ENCODE results near the gene TAAR2. TPM values are rescaled to one million over a fixed set of nuclear protein-coding genes. Genes with fewer than 3 reads are reported as not detected.

TAAR2 gene
- total RNA-seq, 1 experiment from 2014 or later, result not detected

Other genes with a start within 250 kb of the TAAR2 start
- gene MOXD1, start 222.8 kb downstream of the TAAR2 start, total RNA-seq (2014; rRNA removed), result 22.6 and 27.6 TPM in 2 replicates
- 34.1 TPM in 2 replicates for gene STX7, start 111.2 kb downstream of the TAAR2 start, total RNA-seq (2014; rRNA removed)
- not detected in 2 replicates for gene TAAR9, start 86.0 kb downstream of the TAAR2 start, total RNA-seq (2014; rRNA removed)
- not detected in 2 replicates for gene TAAR8, start 71.6 kb downstream of the TAAR2 start, total RNA-seq (2014; rRNA removed)
- gene TAAR6, start 54.0 kb downstream of the TAAR2 start, total RNA-seq (2014; rRNA removed), result not detected in 2 replicates
- gene TAAR5, start 34.5 kb downstream of the TAAR2 start, total RNA-seq (2014; rRNA removed), result not detected in 2 replicates
- gene TAAR1, start 34.9 kb upstream of the TAAR2 start, total RNA-seq (2014; rRNA removed), result not detected in 2 replicates
- 4.2 and 6.6 TPM in 2 replicates for gene VNN1, start 89.8 kb upstream of the TAAR2 start, total RNA-seq (2014; rRNA removed)
- 0.19 TPM in 1 of 2 replicates, not detected in the other for gene VNN2, start 133.6 kb upstream of the TAAR2 start, total RNA-seq (2014; rRNA removed)
- gene SLC18B1, start 174.4 kb upstream of the TAAR2 start, total RNA-seq (2014; rRNA removed), result 6.3 and 8.8 TPM in 2 replicates
- gene RPS12, start 190.3 kb upstream of the TAAR2 start, total RNA-seq (2014; rRNA removed), result 1,162 and 1,423 TPM in 2 replicates

Measured in LHCN-M2 (cell line).